ENCODE data around the gene SKAP1. TPM values are rescaled to one million over a fixed set of nuclear protein-coding genes. Genes with fewer than 3 reads are reported as not detected.

The SKAP1 gene
- polyA plus RNA-seq, 1 of the 3 experiments (the other 2 are of a cell fraction), result not detected

DNA sequence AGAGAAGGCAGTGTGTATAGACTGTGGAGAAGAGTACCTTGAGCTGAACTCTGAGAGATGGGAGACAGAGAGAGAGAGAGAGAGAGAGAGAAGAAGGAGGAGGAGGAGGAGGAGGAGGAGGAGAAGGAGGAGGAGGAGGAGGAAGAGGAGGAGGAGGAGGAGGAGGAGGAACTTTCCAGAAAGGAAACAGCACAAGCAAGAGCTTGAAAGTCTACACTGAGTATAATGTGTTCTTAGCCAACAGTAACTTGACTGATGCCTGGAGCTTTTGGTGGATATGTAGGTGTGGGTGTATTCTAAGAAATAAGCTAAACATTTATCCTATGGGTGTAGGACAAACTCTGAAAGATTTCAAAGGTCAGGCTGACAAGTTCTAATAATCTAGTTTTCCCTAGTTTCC lies 206.1 kb downstream of the SKAP1 start:
- POLR2A ChIA-PET, result no interaction called here
- Histone ChIP-seq H3K4me2 (no peak overlapping the region), H3K4me1 (ENCODE audit: control insufficient read depth in 1 of 2, insufficient read depth in 2 of 2, low read depth in 1 of 2, low read length in 1 of 2) (no peaks in the 10 kb centered on the region), H3K9me2 (no peaks in the 10 kb centered on the region), H4K20me1 (ENCODE audit: insufficient read depth) (no peaks in the 10 kb centered on the region), H3K4me3 (ENCODE audit: low read depth in 2 of 2, low read length in 1 of 2) (no peak overlapping the region), H3K36me3 (replicated peaks in 1 of 2; ENCODE audit: control insufficient read depth in 1 of 2, insufficient read depth in 2 of 2, low read length in 1 of 2) (no peaks in the 10 kb centered on the region), H3F3A (replicated peaks; ENCODE audit: insufficient read depth) (no peaks in the 10 kb centered on the region), H3K27ac (ENCODE audit: low read depth in 2 of 2, low read length in 1 of 2) (no peak overlapping the region), H2AFZ (ENCODE audit: low read depth) (no peak overlapping the region), H3K9ac (no peak overlapping the region), H3K9me3 (no peaks in the 10 kb centered on the region), H3K79me2 (ENCODE audit: insufficient read depth) (no peaks in the 10 kb centered on the region), H3K27me3 (ENCODE audit: insufficient read depth) (peaks cover 84% of the 10 kb centered on the region)
- no peak for DNase-seq
- CTCF ChIA-PET, result interaction anchor here (1.1 kb wide), 1 partner anchor 17 kb away, joined by 3 read pairs; no protein-coding TSS in a partner anchor
- no peak for TF ChIP-seq NRF1 (IDR thresholded peaks at IDR 0.05; ENCODE audit: low read depth, low read length)
- no peak for TF ChIP-seq JUND (IDR thresholded peaks at IDR 0.05)
- TF ChIP-seq, protein P1, sequence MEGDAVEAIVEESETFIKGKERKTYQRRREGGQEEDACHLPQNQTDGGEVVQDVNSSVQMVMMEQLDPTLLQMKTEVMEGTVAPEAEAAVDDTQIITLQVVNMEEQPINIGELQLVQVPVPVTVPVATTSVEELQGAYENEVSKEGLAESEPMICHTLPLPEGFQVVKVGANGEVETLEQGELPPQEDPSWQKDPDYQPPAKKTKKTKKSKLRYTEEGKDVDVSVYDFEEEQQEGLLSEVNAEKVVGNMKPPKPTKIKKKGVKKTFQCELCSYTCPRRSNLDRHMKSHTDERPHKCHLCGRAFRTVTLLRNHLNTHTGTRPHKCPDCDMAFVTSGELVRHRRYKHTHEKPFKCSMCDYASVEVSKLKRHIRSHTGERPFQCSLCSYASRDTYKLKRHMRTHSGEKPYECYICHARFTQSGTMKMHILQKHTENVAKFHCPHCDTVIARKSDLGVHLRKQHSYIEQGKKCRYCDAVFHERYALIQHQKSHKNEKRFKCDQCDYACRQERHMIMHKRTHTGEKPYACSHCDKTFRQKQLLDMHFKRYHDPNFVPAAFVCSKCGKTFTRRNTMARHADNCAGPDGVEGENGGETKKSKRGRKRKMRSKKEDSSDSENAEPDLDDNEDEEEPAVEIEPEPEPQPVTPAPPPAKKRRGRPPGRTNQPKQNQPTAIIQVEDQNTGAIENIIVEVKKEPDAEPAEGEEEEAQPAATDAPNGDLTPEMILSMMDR (IDR thresholded peaks at IDR 0.05), result no peak
- no peak for TF ChIP-seq SIN3A (IDR thresholded peaks at IDR 0.05; ENCODE audit: borderline replicate concordance, low read depth, low read length)
- no peak for TF ChIP-seq YY1 (IDR thresholded peaks at IDR 0.05; ENCODE audit: low read depth)
- TF ChIP-seq, protein P2, sequence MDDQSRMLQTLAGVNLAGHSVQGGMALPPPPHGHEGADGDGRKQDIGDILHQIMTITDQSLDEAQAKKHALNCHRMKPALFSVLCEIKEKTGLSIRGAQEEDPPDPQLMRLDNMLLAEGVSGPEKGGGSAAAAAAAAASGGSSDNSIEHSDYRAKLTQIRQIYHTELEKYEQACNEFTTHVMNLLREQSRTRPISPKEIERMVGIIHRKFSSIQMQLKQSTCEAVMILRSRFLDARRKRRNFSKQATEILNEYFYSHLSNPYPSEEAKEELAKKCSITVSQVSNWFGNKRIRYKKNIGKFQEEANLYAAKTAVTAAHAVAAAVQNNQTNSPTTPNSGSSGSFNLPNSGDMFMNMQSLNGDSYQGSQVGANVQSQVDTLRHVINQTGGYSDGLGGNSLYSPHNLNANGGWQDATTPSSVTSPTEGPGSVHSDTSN (IDR thresholded peaks at IDR 0.05), result no peak
- no peak for TF ChIP-seq EP300 (IDR thresholded peaks at IDR 0.05; ENCODE audit: borderline replicate concordance in 1 of 2, low read depth in 1 of 2, low read length in 1 of 2)
- no peak for TF ChIP-seq EZH2phosphoT487 (IDR thresholded peaks at IDR 0.05; ENCODE audit: borderline replicate concordance, low read depth)
- TF ChIP-seq, protein P3, sequence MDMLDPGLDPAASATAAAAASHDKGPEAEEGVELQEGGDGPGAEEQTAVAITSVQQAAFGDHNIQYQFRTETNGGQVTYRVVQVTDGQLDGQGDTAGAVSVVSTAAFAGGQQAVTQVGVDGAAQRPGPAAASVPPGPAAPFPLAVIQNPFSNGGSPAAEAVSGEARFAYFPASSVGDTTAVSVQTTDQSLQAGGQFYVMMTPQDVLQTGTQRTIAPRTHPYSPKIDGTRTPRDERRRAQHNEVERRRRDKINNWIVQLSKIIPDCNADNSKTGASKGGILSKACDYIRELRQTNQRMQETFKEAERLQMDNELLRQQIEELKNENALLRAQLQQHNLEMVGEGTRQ (IDR thresholded peaks at IDR 0.05; ENCODE audit: borderline replicate concordance, low read depth, low read length), result no peak
- TF ChIP-seq, protein P4, sequence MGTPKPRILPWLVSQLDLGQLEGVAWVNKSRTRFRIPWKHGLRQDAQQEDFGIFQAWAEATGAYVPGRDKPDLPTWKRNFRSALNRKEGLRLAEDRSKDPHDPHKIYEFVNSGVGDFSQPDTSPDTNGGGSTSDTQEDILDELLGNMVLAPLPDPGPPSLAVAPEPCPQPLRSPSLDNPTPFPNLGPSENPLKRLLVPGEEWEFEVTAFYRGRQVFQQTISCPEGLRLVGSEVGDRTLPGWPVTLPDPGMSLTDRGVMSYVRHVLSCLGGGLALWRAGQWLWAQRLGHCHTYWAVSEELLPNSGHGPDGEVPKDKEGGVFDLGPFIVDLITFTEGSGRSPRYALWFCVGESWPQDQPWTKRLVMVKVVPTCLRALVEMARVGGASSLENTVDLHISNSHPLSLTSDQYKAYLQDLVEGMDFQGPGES (IDR thresholded peaks at IDR 0.05; ENCODE audit: low read depth, low read length), result no peak
- TF ChIP-seq MEF2A (IDR thresholded peaks at IDR 0.05; ENCODE audit: borderline replicate concordance, low read depth), result no peak
- no peak for TF ChIP-seq GATA2 (CRISPR knock-in tag; IDR thresholded peaks at IDR 0.05)
- TF ChIP-seq, protein P5, sequence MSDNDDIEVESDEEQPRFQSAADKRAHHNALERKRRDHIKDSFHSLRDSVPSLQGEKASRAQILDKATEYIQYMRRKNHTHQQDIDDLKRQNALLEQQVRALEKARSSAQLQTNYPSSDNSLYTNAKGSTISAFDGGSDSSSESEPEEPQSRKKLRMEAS (IDR thresholded peaks at IDR 0.05; ENCODE audit: low read depth), result no peak
- TF ChIP-seq SMC3 (IDR thresholded peaks at IDR 0.05; ENCODE audit: low read depth, low read length), result no peak
- no peak for TF ChIP-seq FOSL2 (IDR thresholded peaks at IDR 0.05; ENCODE audit: borderline replicate concordance, low read depth)
- TF ChIP-seq RXRA (IDR thresholded peaks at IDR 0.05; ENCODE audit: borderline replicate concordance, low read depth), result no peak
- TF ChIP-seq RAD21 (IDR thresholded peaks at IDR 0.05; ENCODE audit: low read length), result no peak
- no peak for TF ChIP-seq RFX5 (IDR thresholded peaks at IDR 0.05; ENCODE audit: low read length)
- no peak for TF ChIP-seq CHD2 (IDR thresholded peaks at IDR 0.05; ENCODE audit: low read length, partially characterized antibody)
- no peak for TF ChIP-seq FOXM1 (IDR thresholded peaks at IDR 0.05; ENCODE audit: low read depth)

Measured in SK-N-SH (cell line).